DND-41 (cell line): Measurements from ENCODE around the gene LGR6.

ENCODE experiments used
- ATAC-seq: fragments of 200-7000 bp; cut with Tn5 transposase; 3 replicates; pipeline ENCODE4 v1.9.1; 2021; ENCODE audit warnings: low read depth; ENCODE audit not compliant: insufficient read depth
- DNase-seq: peaks from one replicate; pipeline ENCODE4 v3.0.0-alpha.2; 2020
- H2AFZ ChIP-seq: 2 replicates; pipeline ENCODE4 v1.6.0; 2012; ENCODE audit warnings: low read depth, low read length
- H3K27ac ChIP-seq: 2 replicates; pipeline ENCODE4 v1.5.1; 2012; ENCODE audit warnings: low read length, inconsistent platforms
- H3K27me3 ChIP-seq: fragments of 200-600 bp; sonication (generic); 2 replicates; pipeline ENCODE4 v1.6.0; 2012; ENCODE audit warnings: low read length, mild to moderate bottlenecking, inconsistent platforms; ENCODE audit not compliant: insufficient read depth, poor library complexity
- H3K36me3 ChIP-seq: 2 replicates; pipeline ENCODE4 v1.5.1; 2012; ENCODE audit warnings: low read length, inconsistent platforms; ENCODE audit not compliant: insufficient read depth
- H3K4me1 ChIP-seq: 2 replicates; pipeline ENCODE4 v1.5.1; 2012; ENCODE audit warnings: mild to moderate bottlenecking, low read length; ENCODE audit not compliant: insufficient read depth
- H3K4me2 ChIP-seq: 2 replicates; pipeline ENCODE4 v1.6.0; 2012; ENCODE audit warnings: mild to moderate bottlenecking, moderate library complexity, low read length, inconsistent platforms; ENCODE audit not compliant: insufficient read depth
- H3K4me3 ChIP-seq, 2 experiments: fragments of 200-600 bp in 1 of 2; shearing (Covaris generic) in 1 of 2; 2 replicates each; pipeline ENCODE4 v1.5.1; 2012 to 2016; ENCODE audit warnings: inconsistent platforms in 2 of 2, low read length in 2 of 2, mild to moderate bottlenecking in 2 of 2, low read depth in 1 of 2, moderate library complexity in 1 of 2
- H3K79me2 ChIP-seq: 2 replicates; pipeline ENCODE4 v1.6.0; 2012; ENCODE audit warnings: low read length, inconsistent platforms; ENCODE audit not compliant: insufficient read depth
- H3K9ac ChIP-seq: 2 replicates; pipeline ENCODE4 v1.6.0; 2012; ENCODE audit warnings: low read depth, mild to moderate bottlenecking, inconsistent platforms, low read length, moderate library complexity
- H3K9me3 ChIP-seq: 2 replicates; pipeline ENCODE4 v1.5.1; 2012; ENCODE audit warnings: low read length, moderate library complexity, mild to moderate bottlenecking, inconsistent platforms; ENCODE audit not compliant: insufficient read depth, severe bottlenecking
- H4K20me1 ChIP-seq: 2 replicates; pipeline ENCODE4 v1.6.0; 2012; ENCODE audit warnings: low read length; ENCODE audit not compliant: insufficient read depth
- EZH2 ChIP-seq: IDR thresholded peaks from 3 replicates; pipeline ENCODE4 v1.6.1; 2012; ENCODE audit warnings: borderline replicate concordance, low read depth, mild to moderate bottlenecking, moderate library complexity, low read length, inconsistent platforms; ENCODE audit not compliant: severe bottlenecking
- TF ChIP-seq, protein P1 (sequence below): IDR thresholded peaks from 2 replicates; pipeline ENCODE4 v1.5.1; 2012; ENCODE audit warnings: borderline replicate concordance, low read length, moderate library complexity, mild to moderate bottlenecking; ENCODE audit not compliant: poor library complexity, severe bottlenecking; ENCODE audit errors: extremely low read depth

LGR6 gene

DNA sequence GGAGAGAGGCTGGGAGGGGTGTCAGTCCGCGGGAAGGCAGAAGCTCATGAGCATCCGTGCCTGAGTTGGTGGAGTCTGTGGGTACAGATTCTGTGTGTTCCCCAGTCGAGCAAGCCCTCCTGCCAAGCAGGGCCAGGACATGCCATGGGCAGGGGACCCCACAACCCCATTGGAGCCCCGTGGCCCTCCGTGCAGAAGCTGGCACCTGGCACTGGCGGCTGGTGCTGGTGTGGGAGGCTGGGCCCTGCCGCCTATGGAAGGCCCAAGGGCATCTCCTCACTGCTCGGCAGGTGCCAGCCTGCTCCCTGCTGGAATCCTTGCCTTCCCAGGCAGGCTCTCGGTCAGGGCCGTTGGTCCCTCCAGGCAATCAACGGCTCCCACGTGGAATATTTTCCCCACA lies 74.4 kb downstream of the LGR6 start:
- DNase-seq (no peak), ATAC-seq (no peak)
- Histone ChIP-seq H2AFZ (no peak overlapping the region), H3K9ac (no peak overlapping the region), H3K36me3 (no peaks in the 10 kb centered on the region), H4K20me1 (peaks cover 4% of the 10 kb centered on the region; the same call in 1 of the 2 replicates), H3K4me3 (no peak overlapping the region), H3K9me3 (no peaks in the 10 kb centered on the region), H3K79me2 (no peaks in the 10 kb centered on the region), H3K4me2 (no peak overlapping the region), H3K4me1 (no peaks in the 10 kb centered on the region), H3K27ac (no peak overlapping the region), H3K27me3 (peaks cover 66% of the 10 kb centered on the region)
- TF ChIP-seq EZH2, result no peak
- TF ChIP-seq, protein P1, sequence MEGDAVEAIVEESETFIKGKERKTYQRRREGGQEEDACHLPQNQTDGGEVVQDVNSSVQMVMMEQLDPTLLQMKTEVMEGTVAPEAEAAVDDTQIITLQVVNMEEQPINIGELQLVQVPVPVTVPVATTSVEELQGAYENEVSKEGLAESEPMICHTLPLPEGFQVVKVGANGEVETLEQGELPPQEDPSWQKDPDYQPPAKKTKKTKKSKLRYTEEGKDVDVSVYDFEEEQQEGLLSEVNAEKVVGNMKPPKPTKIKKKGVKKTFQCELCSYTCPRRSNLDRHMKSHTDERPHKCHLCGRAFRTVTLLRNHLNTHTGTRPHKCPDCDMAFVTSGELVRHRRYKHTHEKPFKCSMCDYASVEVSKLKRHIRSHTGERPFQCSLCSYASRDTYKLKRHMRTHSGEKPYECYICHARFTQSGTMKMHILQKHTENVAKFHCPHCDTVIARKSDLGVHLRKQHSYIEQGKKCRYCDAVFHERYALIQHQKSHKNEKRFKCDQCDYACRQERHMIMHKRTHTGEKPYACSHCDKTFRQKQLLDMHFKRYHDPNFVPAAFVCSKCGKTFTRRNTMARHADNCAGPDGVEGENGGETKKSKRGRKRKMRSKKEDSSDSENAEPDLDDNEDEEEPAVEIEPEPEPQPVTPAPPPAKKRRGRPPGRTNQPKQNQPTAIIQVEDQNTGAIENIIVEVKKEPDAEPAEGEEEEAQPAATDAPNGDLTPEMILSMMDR, result no peak

DNA sequence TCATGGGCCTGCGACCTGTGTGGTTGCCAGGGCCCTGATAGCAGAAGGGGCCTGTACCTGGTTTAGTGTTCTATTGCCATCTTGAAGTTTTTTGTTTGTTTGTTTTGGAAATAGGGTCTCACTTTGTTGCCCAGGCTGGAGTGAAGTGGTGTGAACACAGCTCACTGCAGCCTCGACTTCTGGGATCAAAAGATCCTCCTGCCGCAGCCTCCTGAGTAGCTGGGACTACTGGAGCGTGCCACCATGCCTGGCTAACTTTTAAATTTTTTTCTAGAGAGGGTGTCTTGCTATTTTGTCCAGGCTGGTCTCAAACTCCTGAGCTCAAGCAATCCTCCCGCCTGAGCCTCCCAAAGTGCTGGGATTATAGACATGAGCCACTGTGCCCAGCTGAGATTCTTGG lies 75.2 kb downstream of the LGR6 start:
- H3K9ac ChIP-seq, result no peak overlapping the region
- H3K36me3 ChIP-seq, result no peaks in the 10 kb centered on the region
- H3K4me3 ChIP-seq, result no peak overlapping the region
- H3K27ac ChIP-seq, result no peak overlapping the region
- no peak overlapping the region for H2AFZ ChIP-seq
- H3K9me3 ChIP-seq, result no peaks in the 10 kb centered on the region
- peaks cover 4% of the 10 kb centered on the region; the same call in 1 of the 2 replicates for H4K20me1 ChIP-seq
- peaks cover 63% of the 10 kb centered on the region for H3K27me3 ChIP-seq
- no peak for ATAC-seq
- H3K4me2 ChIP-seq, result no peak overlapping the region
- H3K4me1 ChIP-seq, result no peaks in the 10 kb centered on the region
- no peaks in the 10 kb centered on the region for H3K79me2 ChIP-seq
- no peak for DNase-seq
- TF ChIP-seq EZH2, result no peak
- TF ChIP-seq, protein P1, result no peak

DNA sequence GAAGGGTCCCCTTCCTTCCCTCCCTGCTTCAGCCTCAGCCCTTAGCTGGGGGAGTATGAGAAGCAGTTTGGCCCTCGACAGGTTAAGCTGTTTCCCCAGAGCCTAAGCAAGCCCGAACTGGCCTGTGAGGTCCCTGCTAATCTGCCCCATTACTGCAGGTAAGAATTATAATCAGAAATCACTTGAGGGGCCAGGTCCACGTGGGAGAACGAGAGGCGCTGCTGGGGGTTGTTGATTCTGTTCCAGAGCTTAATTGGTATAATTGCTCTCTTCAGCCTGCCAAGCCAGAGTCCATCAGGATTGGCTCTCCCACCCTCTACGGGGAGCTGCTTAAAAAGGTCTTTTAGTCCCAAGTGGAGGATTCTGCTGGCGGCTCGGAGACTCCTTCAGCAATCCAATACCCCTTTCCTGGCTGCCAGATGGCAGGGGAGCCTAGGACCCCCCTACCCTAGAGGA lies 77.3 kb downstream of the LGR6 start:
- Histone ChIP-seq H3K4me3 (no peak overlapping the region), H3K27me3 (peaks cover 44% of the 10 kb centered on the region), H4K20me1 (no peaks in the 10 kb centered on the region), H3K9ac (no peak overlapping the region), H3K4me2 (no peak overlapping the region), H3K36me3 (no peaks in the 10 kb centered on the region), H3K4me1 (no peaks in the 10 kb centered on the region), H3K79me2 (no peaks in the 10 kb centered on the region), H3K9me3 (no peaks in the 10 kb centered on the region), H2AFZ (no peak overlapping the region), H3K27ac (no peak overlapping the region)
- TF ChIP-seq, protein P1, result no peak
- ATAC-seq (no peak), DNase-seq (no peak)
